ENCODE data around the gene KCNB1. TPM values are rescaled to one million over a fixed set of nuclear protein-coding genes. Genes with fewer than 3 reads are reported as not detected.

Gene KCNB1
- total and polyA plus RNA-seq, 2 of the 4 experiments (the other 2 are of a cell fraction): 0.05 TPM; not detected in 1

DNA sequence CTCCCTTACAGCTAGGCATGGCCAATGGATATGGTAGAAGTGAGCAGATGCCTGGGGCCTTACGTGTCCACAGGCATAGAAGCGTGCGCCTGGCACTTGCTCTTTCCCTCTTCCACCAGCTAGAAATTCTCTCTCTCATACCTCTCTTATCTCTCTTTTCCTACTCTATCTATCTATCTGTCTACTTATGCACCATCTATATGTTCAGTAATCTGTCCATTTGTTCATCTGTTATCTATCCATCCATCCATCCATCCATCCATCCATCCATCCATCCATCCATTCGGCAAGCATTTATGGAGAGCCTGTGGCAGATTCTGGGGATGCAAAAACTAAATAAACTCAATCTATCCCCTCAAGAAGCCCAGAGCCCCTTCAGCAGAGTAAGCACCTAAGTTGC lies 70.2 kb downstream of the KCNB1 start:
- dilution Hi-C loops (cut with HindIII; ENCODE audit: low sequenced_read_pairs, unreplicated experiment): no loop called here
- H3K79me1 ChIP-seq (ENCODE audit: low read depth in 1 of 2, low read length in 2 of 2): no peaks in the 10 kb centered on the region
- no peaks in the 10 kb centered on the region for H3K4me1 ChIP-seq (ENCODE audit: control insufficient read depth, insufficient read depth, low read length)
- H3K9me3 ChIP-seq (ENCODE audit: control insufficient read depth, insufficient read depth, low read length): no peaks in the 10 kb centered on the region
- no peak overlapping the region for H2AK5ac ChIP-seq (ENCODE audit: low read depth, low read length)
- in situ Hi-C loops (cut with MboI; ENCODE audit: low sequenced_read_pairs): no loop called here
- H4K91ac ChIP-seq (ENCODE audit: insufficient read depth, low read depth, low read length): no peak overlapping the region
- no peak overlapping the region for H4K5ac ChIP-seq (ENCODE audit: low read depth, low read length)
- no peak overlapping the region for H2BK120ac ChIP-seq (ENCODE audit: low read depth, low read length)
- no peak overlapping the region for H3K4ac ChIP-seq (ENCODE audit: low read depth, low read length)
- H3K36me3 ChIP-seq (ENCODE audit: control insufficient read depth, insufficient read depth, low read length): no peaks in the 10 kb centered on the region
- H3K9me1 ChIP-seq (ENCODE audit: insufficient read depth, low read length): no peaks in the 10 kb centered on the region
- H2BK20ac ChIP-seq (ENCODE audit: low read depth, low read length): no peak overlapping the region
- WGBS, 2 experiments (ENCODE audit: extremely low coverage in 2 of 2, insufficient read length in 1 of 2): no CpG with 5 or more reads among the region's 4 CpGs
- ChIA-PET CTCF (interaction anchor here (0.8 kb wide), 1 partner anchor 16 kb away, joined by 3 read pairs; no protein-coding TSS in a partner anchor), POLR2A (ENCODE audit: unreplicated experiment) (no interaction called here)
- intact Hi-C loops (cut with micrococcal nuclease): no loop called here
- H3K27me3 ChIP-seq (ENCODE audit: control insufficient read depth, insufficient read depth, low read length): peaks cover 72% of the 10 kb centered on the region
- no peak overlapping the region for H2AFZ ChIP-seq (replicated peaks; ENCODE audit: low read length, poor library complexity)
- H2BK5ac ChIP-seq (ENCODE audit: low read depth, low read length, poor library complexity, severe bottlenecking): no peak overlapping the region
- no peak overlapping the region for H3K14ac ChIP-seq (replicated peaks; ENCODE audit: low read depth, low read length)
- H3K9ac ChIP-seq (ENCODE audit: low read depth, low read length): no peak overlapping the region
- H3K18ac ChIP-seq (ENCODE audit: low read depth, low read length): no peak overlapping the region
- TF ChIP-seq RAD21 (IDR thresholded peaks at IDR 0.05; ENCODE audit: low read length) (no peak), CHD1 (IDR thresholded peaks at IDR 0.05; ENCODE audit: low read depth, low read length) (no peak), POLR2A (IDR thresholded peaks at IDR 0.05; ENCODE audit: low read depth, low read length) (no peak), MXI1 (IDR thresholded peaks at IDR 0.05; ENCODE audit: borderline replicate concordance, low read depth, low read length) (no peak), BHLHE40 (IDR thresholded peaks at IDR 0.05; ENCODE audit: low read depth, low read length) (no peak), RCOR1 (IDR thresholded peaks at IDR 0.05; ENCODE audit: insufficient replicate concordance, low read length) (no peak), CEBPB (IDR thresholded peaks at IDR 0.05; ENCODE audit: low read depth, low read length) (no peak), NFE2L2 (IDR thresholded peaks at IDR 0.05; ENCODE audit: low read depth, low read length) (no peak), MAZ (IDR thresholded peaks at IDR 0.05; ENCODE audit: borderline replicate concordance, low read depth, low read length) (no peak), MAFK (IDR thresholded peaks at IDR 0.05; ENCODE audit: low read depth, low read length) (no peak), RFX5 (IDR thresholded peaks at IDR 0.05; ENCODE audit: low read depth, low read length) (no peak)
- TF ChIP-seq, protein P1, sequence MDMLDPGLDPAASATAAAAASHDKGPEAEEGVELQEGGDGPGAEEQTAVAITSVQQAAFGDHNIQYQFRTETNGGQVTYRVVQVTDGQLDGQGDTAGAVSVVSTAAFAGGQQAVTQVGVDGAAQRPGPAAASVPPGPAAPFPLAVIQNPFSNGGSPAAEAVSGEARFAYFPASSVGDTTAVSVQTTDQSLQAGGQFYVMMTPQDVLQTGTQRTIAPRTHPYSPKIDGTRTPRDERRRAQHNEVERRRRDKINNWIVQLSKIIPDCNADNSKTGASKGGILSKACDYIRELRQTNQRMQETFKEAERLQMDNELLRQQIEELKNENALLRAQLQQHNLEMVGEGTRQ (IDR thresholded peaks at IDR 0.05; ENCODE audit: low read depth, low read length): no peak
- TF ChIP-seq, protein P2, sequence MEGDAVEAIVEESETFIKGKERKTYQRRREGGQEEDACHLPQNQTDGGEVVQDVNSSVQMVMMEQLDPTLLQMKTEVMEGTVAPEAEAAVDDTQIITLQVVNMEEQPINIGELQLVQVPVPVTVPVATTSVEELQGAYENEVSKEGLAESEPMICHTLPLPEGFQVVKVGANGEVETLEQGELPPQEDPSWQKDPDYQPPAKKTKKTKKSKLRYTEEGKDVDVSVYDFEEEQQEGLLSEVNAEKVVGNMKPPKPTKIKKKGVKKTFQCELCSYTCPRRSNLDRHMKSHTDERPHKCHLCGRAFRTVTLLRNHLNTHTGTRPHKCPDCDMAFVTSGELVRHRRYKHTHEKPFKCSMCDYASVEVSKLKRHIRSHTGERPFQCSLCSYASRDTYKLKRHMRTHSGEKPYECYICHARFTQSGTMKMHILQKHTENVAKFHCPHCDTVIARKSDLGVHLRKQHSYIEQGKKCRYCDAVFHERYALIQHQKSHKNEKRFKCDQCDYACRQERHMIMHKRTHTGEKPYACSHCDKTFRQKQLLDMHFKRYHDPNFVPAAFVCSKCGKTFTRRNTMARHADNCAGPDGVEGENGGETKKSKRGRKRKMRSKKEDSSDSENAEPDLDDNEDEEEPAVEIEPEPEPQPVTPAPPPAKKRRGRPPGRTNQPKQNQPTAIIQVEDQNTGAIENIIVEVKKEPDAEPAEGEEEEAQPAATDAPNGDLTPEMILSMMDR (conservative IDR thresholded peaks at IDR 0.05; ENCODE audit: low read depth, low read length): no peak
- TF ChIP-seq, protein P3, sequence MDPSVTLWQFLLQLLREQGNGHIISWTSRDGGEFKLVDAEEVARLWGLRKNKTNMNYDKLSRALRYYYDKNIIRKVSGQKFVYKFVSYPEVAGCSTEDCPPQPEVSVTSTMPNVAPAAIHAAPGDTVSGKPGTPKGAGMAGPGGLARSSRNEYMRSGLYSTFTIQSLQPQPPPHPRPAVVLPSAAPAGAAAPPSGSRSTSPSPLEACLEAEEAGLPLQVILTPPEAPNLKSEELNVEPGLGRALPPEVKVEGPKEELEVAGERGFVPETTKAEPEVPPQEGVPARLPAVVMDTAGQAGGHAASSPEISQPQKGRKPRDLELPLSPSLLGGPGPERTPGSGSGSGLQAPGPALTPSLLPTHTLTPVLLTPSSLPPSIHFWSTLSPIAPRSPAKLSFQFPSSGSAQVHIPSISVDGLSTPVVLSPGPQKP (IDR thresholded peaks at IDR 0.05; ENCODE audit: borderline replicate concordance, low read depth, low read length): no peak
- no peak overlapping the region for H2AK9ac ChIP-seq (replicated peaks; ENCODE audit: low read depth, low read length, poor library complexity)
- DNase-seq (no peak), ATAC-seq (ENCODE audit: low read depth) (no peak)
- no peak overlapping the region for H3K56ac ChIP-seq (ENCODE audit: extremely low read depth, insufficient read depth, low read length)
- no peak overlapping the region for H2BK15ac ChIP-seq (ENCODE audit: low read depth, low read length)
- no peak overlapping the region for H3K23ac ChIP-seq (ENCODE audit: low read depth, low read length)
- no peaks in the 10 kb centered on the region for H4K20me1 ChIP-seq (ENCODE audit: insufficient read depth, low read length)
- H3K4me3 ChIP-seq (ENCODE audit: insufficient read depth, low read depth, low read length): no peak overlapping the region
- H3K27ac ChIP-seq (ENCODE audit: insufficient read depth, low read length): no peak overlapping the region
- no peak overlapping the region for H4K8ac ChIP-seq (ENCODE audit: low read depth in 2 of 2, low read length in 2 of 2)
- no peak overlapping the region for H3K4me2 ChIP-seq (ENCODE audit: low read depth, low read length)
- BruUV-seq (replicated peaks): no TSS peak

All from IMR-90 (cell line).